Keratinocyte (primary cell): ENCODE measurements around the gene PIAS1. TPM values are rescaled to one million over a fixed set of nuclear protein-coding genes. Genes with fewer than 3 reads are reported as not detected.

Experiments used
- DNase-seq: peaks from one replicate; pipeline ENCODE4 v3.0.0-alpha.2; 2011; ENCODE audit warnings: low read depth, missing footprints, low spot score
- FAIRE-seq: peaks from 2 replicates; lab custom pipeline; 2011; peaks lifted over from hg19 to GRCh38; lab: Jason Lieb, UNC
- H2AFZ ChIP-seq: 2 replicates; pipeline ENCODE4 v1.6.0; 2012; ENCODE audit warnings: low read length, control low read depth, inconsistent platforms; ENCODE audit not compliant: control insufficient read depth
- H3K27ac ChIP-seq: 2 replicates; pipeline ENCODE4 v1.5.1; 2011; ENCODE audit warnings: low read length; ENCODE audit not compliant: control insufficient read depth, insufficient read depth
- H3K27me3 ChIP-seq: 3 replicates; pipeline ENCODE4 v1.6.0; 2011; ENCODE audit warnings: low read length; ENCODE audit not compliant: control insufficient read depth, insufficient read depth; ENCODE audit errors: extremely low read depth
- H3K36me3 ChIP-seq, 2 experiments: 2 replicates in 1 of 2; 3 replicates in 1 of 2; pipeline ENCODE4 v1.5.1; 2011; ENCODE audit warnings: low read length in 2 of 2, mild to moderate bottlenecking in 1 of 2; ENCODE audit not compliant: control insufficient read depth in 2 of 2, insufficient read depth in 2 of 2; ENCODE audit errors: extremely low read depth in 1 of 2
- H3K4me1 ChIP-seq: 3 replicates; pipeline ENCODE4 v1.5.1; 2011; ENCODE audit warnings: low read length; ENCODE audit not compliant: control insufficient read depth, insufficient read depth; ENCODE audit errors: extremely low read depth
- H3K4me2 ChIP-seq: 3 replicates; pipeline ENCODE4 v1.6.0; 2011; ENCODE audit warnings: low read depth, low read length; ENCODE audit not compliant: control insufficient read depth, insufficient read depth; ENCODE audit errors: extremely low read depth
- H3K4me3 ChIP-seq, 3 experiments: fragments of 200-600 bp in 1 of 3; sonication (generic) in 1 of 3; 2 replicates in 2 of 3; 3 replicates in 1 of 3; pipeline ENCODE4 v1.5.1; 2011 to 2016; ENCODE audit warnings: low read length in 3 of 3, mild to moderate bottlenecking in 3 of 3, control low read depth in 2 of 3, inconsistent platforms in 1 of 3, low read depth in 1 of 3, mixed read lengths in 1 of 3, mixed run types in 1 of 3, moderate library complexity in 1 of 3; ENCODE audit not compliant: control insufficient read depth in 2 of 3, insufficient read depth in 2 of 3; ENCODE audit errors: extremely low read depth in 1 of 3
- H3K79me2 ChIP-seq: 2 replicates; pipeline ENCODE4 v1.6.0; 2012; ENCODE audit warnings: low read length; ENCODE audit not compliant: control insufficient read depth, insufficient read depth
- H3K9ac ChIP-seq: 3 replicates; pipeline ENCODE4 v1.6.0; 2011; ENCODE audit warnings: low read length; ENCODE audit not compliant: control insufficient read depth, insufficient read depth; ENCODE audit errors: extremely low read depth
- H3K9me1 ChIP-seq: 3 replicates; pipeline ENCODE4 v1.6.0; 2011; ENCODE audit warnings: low read length; ENCODE audit not compliant: control insufficient read depth, insufficient read depth; ENCODE audit errors: extremely low read depth
- H3K9me3 ChIP-seq: 2 replicates; pipeline ENCODE4 v1.5.1; 2012; ENCODE audit warnings: low read depth, low read length; ENCODE audit not compliant: control insufficient read depth
- H4K20me1 ChIP-seq: 3 replicates; pipeline ENCODE4 v1.6.0; 2011; ENCODE audit warnings: low read length; ENCODE audit not compliant: control insufficient read depth, insufficient read depth; ENCODE audit errors: extremely low read depth
- CTCF ChIP-seq, 3 experiments: IDR thresholded peaks in 1 of 3; conservative IDR thresholded peaks in 1 of 3; optimal IDR thresholded peaks in 1 of 3; 2 replicates in 2 of 3; 3 replicates in 1 of 3; pipeline versions ENCODE3 to v1.5.1; 2011; ENCODE audit warnings: low read length in 3 of 3, mild to moderate bottlenecking in 3 of 3, moderate library complexity in 2 of 3, control low read depth in 1 of 3, inconsistent platforms in 1 of 3; ENCODE audit not compliant: insufficient read depth in 2 of 3; ENCODE audit errors: extremely low read depth in 1 of 3
- EZH2 ChIP-seq: IDR thresholded peaks from one replicate; pipeline ENCODE4 v1.6.1; 2012; ENCODE audit warnings: inconsistent platforms, mild to moderate bottlenecking, low read length, moderate library complexity
- dilution Hi-C: fragments of 300-500 bp; cut with MboI; formaldehyde crosslinking; loops from one replicate; pipeline ENCODE4 v1.7.0; 2020; ENCODE audit warnings: low sequenced_read_pairs; ENCODE audit not compliant: extremely low pct_ligation_motif_present
- polyA plus RNA-seq, 5 experiments: library from polyadenylated mRNA; depleted of rRNA in 3 of 5; stranded (reverse) in 3 of 5; stranded (forward) in 1 of 5; unstranded in 1 of 5; fragments of >200 nt; gene quantifications; 1 replicate in 1 of 5; 2 replicates in 3 of 5; 3 replicates in 1 of 5; pipeline versions ENCODE4 v1.2.1 to v1.2.3, GENCODE V29; 2011 to 2012; ENCODE audit warnings: missing spikeins in 2 of 5, low read depth in 1 of 5, low replicate concordance in 1 of 5

Gene PIAS1
- polyA plus RNA-seq, 1 donor (not counting 4 experiments of a cell fraction or from before 2014, with no cell fraction given): 58.2 TPM

- H3K79me2 ChIP-seq: no peaks in the 10 kb centered on the region
- peaks cover 13 to 28% of the 10 kb centered on the region in 2 experiments for H3K36me3 ChIP-seq
- H4K20me1 ChIP-seq: no peaks in the 10 kb centered on the region
- peaks cover 10% of the 10 kb centered on the region for H3K4me1 ChIP-seq
- H3K4me3 ChIP-seq: no peak overlapping the region
- peaks cover 3% of the 10 kb centered on the region for H3K9me1 ChIP-seq
- no peaks in the 10 kb centered on the region for H3K9me3 ChIP-seq
- no peak overlapping the region for H3K27ac ChIP-seq
- dilution Hi-C loops: no loop called here
- no peak for FAIRE-seq
- H3K9ac ChIP-seq: no peak overlapping the region
- H2AFZ ChIP-seq: no peak overlapping the region
- no peak overlapping the region for H3K4me2 ChIP-seq
- TF ChIP-seq EZH2 (no peak), CTCF (optimal IDR thresholded peaks at IDR 0.05 in 1 of 3, IDR thresholded peaks at IDR 0.05 in 1 of 3, conservative IDR thresholded peaks at IDR 0.05 in 1 of 3; ENCODE audit: extremely low read depth in 1 of 3, insufficient read depth in 2 of 3, low read length in 3 of 3) (no peak)
- DNase-seq: no peak
- H3K27me3 ChIP-seq: no peaks in the 10 kb centered on the region
Observed at GRCh38 chr15:68183616-68184315, 129.7 kb downstream of the PIAS1 start.

GRCh38 chr15:68184616-68185480 is 130.7 kb downstream of the PIAS1 start:
- H3K4me1 ChIP-seq: peaks cover 10% of the 10 kb centered on the region
- H3K79me2 ChIP-seq: no peaks in the 10 kb centered on the region
- H3K27me3 ChIP-seq: no peaks in the 10 kb centered on the region
- H2AFZ ChIP-seq: no peak overlapping the region
- DNase-seq: no peak
- H3K4me2 ChIP-seq: no peak overlapping the region
- H4K20me1 ChIP-seq: no peaks in the 10 kb centered on the region
- TF ChIP-seq CTCF (optimal IDR thresholded peaks at IDR 0.05 in 1 of 3, IDR thresholded peaks at IDR 0.05 in 1 of 3, conservative IDR thresholded peaks at IDR 0.05 in 1 of 3; ENCODE audit: extremely low read depth in 1 of 3, insufficient read depth in 2 of 3, low read length in 3 of 3): no peak
- no peak for TF ChIP-seq EZH2
- peaks cover 14 to 31% of the 10 kb centered on the region in 2 experiments for H3K36me3 ChIP-seq
- H3K9ac ChIP-seq: no peak overlapping the region
- no peak overlapping the region for H3K4me3 ChIP-seq
- H3K9me1 ChIP-seq: peaks cover 3% of the 10 kb centered on the region
- no peak overlapping the region for H3K27ac ChIP-seq
- FAIRE-seq: no peak
- dilution Hi-C loops: no loop called here
- no peaks in the 10 kb centered on the region for H3K9me3 ChIP-seq
